GM12878 (cell line): ENCODE data around the gene STK38.

Source experiments
- BACH1 ChIP-seq: fragments of 450-650 bp; IDR thresholded peaks from 2 replicates; pipeline ENCODE4 v1.6.1; 2017; ENCODE audit warnings: mild to moderate bottlenecking, borderline replicate concordance
- CBX3 ChIP-seq: fragments of 200-600 bp; sonication (generic); IDR thresholded peaks from 2 replicates; pipeline ENCODE4 v1.6.1; 2016; ENCODE audit warnings: low read depth, borderline replicate concordance
- CEBPZ ChIP-seq: fragments of 150-350 bp; IDR thresholded peaks from 2 replicates; pipeline ENCODE4 v1.6.1; 2016; ENCODE audit warnings: low read depth, low read length
- CTCF ChIP-seq, 3 experiments: IDR thresholded peaks in 2 of 3; conservative IDR thresholded peaks in 1 of 3; 2 replicates each; pipeline ENCODE4 v1.5.1; 2011; ENCODE audit warnings: low read depth in 3 of 3, low read length in 3 of 3, mild to moderate bottlenecking in 3 of 3, control low read depth in 2 of 3, moderate library complexity in 2 of 3, inconsistent platforms in 1 of 3, mixed read lengths in 1 of 3; ENCODE audit not compliant: control insufficient read depth in 2 of 3, insufficient read depth in 1 of 3; ENCODE audit errors: extremely low read depth in 1 of 3
- GABPA ChIP-seq: IDR thresholded peaks from 2 replicates; pipeline ENCODE4 v1.6.1; 2014; ENCODE audit warnings: antibody characterized with exemption, low read depth, mild to moderate bottlenecking, inconsistent platforms
- JUND ChIP-seq: IDR thresholded peaks from 2 replicates; pipeline ENCODE4 v1.6.1; 2012; ENCODE audit warnings: low read depth, mild to moderate bottlenecking, low read length, improper control_type of control experiment, moderate library complexity
- NRF1 ChIP-seq: conservative IDR thresholded peaks from 2 replicates; pipeline ENCODE4 v1.6.1; 2011; ENCODE audit warnings: mild to moderate bottlenecking, low read depth, low read length, improper control_type of control experiment
- PBX3 ChIP-seq: IDR thresholded peaks from 2 replicates; pipeline ENCODE4 v1.6.1; 2011; ENCODE audit warnings: mild to moderate bottlenecking, low read depth, low read length, moderate library complexity; ENCODE audit not compliant: insufficient replicate concordance
- PKNOX1 ChIP-seq: fragments of 450-650 bp; IDR thresholded peaks from 2 replicates; pipeline ENCODE4 v1.6.1; 2016; ENCODE audit warnings: mild to moderate bottlenecking
- POLR2AphosphoS5 ChIP-seq: IDR thresholded peaks from 2 replicates; pipeline ENCODE4 v1.6.1; 2011; ENCODE audit warnings: mild to moderate bottlenecking, low read length, inconsistent platforms
- ZNF274 ChIP-seq: IDR thresholded peaks from one replicate; pipeline ENCODE4 v1.8.0; 2011; ENCODE audit not compliant: insufficient read length, insufficient read depth

GRCh38 chr6:36489426-36489825 is 57.9 kb downstream of the STK38 start:
- no peak for TF ChIP-seq CBX3
- no peak for TF ChIP-seq NRF1
- no peak for TF ChIP-seq CEBPZ
- TF ChIP-seq CTCF (IDR thresholded peaks at IDR 0.05 in 2 of 3, conservative IDR thresholded peaks at IDR 0.05 in 1 of 3; ENCODE audit: control insufficient read depth in 2 of 3, extremely low read depth in 1 of 3, insufficient read depth in 1 of 3, low read depth in 3 of 3, low read length in 3 of 3), result no peak
- no peak for TF ChIP-seq POLR2AphosphoS5
- no peak for TF ChIP-seq BACH1
- TF ChIP-seq JUND, result no peak
- TF ChIP-seq GABPA, result no peak
- TF ChIP-seq PBX3, result no peak
- TF ChIP-seq ZNF274, result no peak
- TF ChIP-seq PKNOX1, result no peak
